Neuronal stem cell (in vitro differentiated cells): ENCODE results near the gene APOM.
A peak's percentile ranks its signal among the peaks of the same experiment; 100 is the strongest.

Experiments used
- DNase-seq: peaks from one replicate; pipeline ENCODE4 v3.0.0-alpha.2; 2013; ENCODE audit warnings: low spot score
- H2AFZ ChIP-seq: one replicate; pipeline ENCODE4 v1.6.1; 2013; ENCODE audit warnings: mild to moderate bottlenecking, low read length, inconsistent platforms
- H2AK5ac ChIP-seq: 2 replicates; pipeline ENCODE4 v1.6.1; 2013; ENCODE audit warnings: low read depth, mild to moderate bottlenecking, inconsistent platforms, low read length, moderate library complexity, mixed read lengths
- H2BK120ac ChIP-seq: 2 replicates; pipeline ENCODE4 v1.6.1; 2013; ENCODE audit warnings: low read depth, mild to moderate bottlenecking, inconsistent platforms, low read length, moderate library complexity, mixed read lengths
- H2BK12ac ChIP-seq: one replicate; pipeline ENCODE4 v1.6.1; 2013; ENCODE audit warnings: low read length, inconsistent platforms
- H2BK15ac ChIP-seq: 2 replicates; pipeline ENCODE4 v1.6.1; 2013; ENCODE audit warnings: mild to moderate bottlenecking, low read length, inconsistent platforms, mixed read lengths
- H2BK5ac ChIP-seq: one replicate; pipeline ENCODE4 v1.6.1; 2013; ENCODE audit warnings: inconsistent platforms, mild to moderate bottlenecking, low read length, moderate library complexity
- H3K14ac ChIP-seq: one replicate; pipeline ENCODE4 v1.6.1; 2013; ENCODE audit warnings: low read length, inconsistent platforms
- H3K18ac ChIP-seq: 2 replicates; pipeline ENCODE4 v1.6.1; 2013; ENCODE audit warnings: low read length, inconsistent platforms
- H3K23ac ChIP-seq: 2 replicates; pipeline ENCODE4 v1.6.1; 2013; ENCODE audit warnings: low read depth, mild to moderate bottlenecking, mixed read lengths, low read length, inconsistent platforms; ENCODE audit not compliant: poor library complexity
- H3K27ac ChIP-seq: replicated peaks from 3 replicates; pipeline ENCODE4 v1.5.1; 2013; ENCODE audit warnings: low read length, inconsistent platforms
- H3K27me3 ChIP-seq, 3 experiments: 2 replicates each; pipeline ENCODE4 v1.6.1; 2013; ENCODE audit warnings: low read length in 3 of 3, mild to moderate bottlenecking in 2 of 3, inconsistent platforms in 1 of 3, low read depth in 1 of 3, mixed read lengths in 1 of 3, moderate library complexity in 1 of 3; ENCODE audit not compliant: control insufficient read depth in 3 of 3, insufficient read depth in 3 of 3
- H3K36me3 ChIP-seq, 2 donors: replicated peaks in 1 of 2; 2 replicates each; pipeline ENCODE4 v1.6.1; 2013; ENCODE audit warnings: low read length in 2 of 2; ENCODE audit not compliant: control insufficient read depth in 2 of 2, insufficient read depth in 2 of 2
- H3K4ac ChIP-seq: 2 replicates; pipeline ENCODE4 v1.6.1; 2013; ENCODE audit warnings: inconsistent platforms, mild to moderate bottlenecking, low read length, moderate library complexity
- H3K4me1 ChIP-seq, 2 donors: 1 replicate in 1 of 2; 2 replicates in 1 of 2; pipeline ENCODE4 v1.6.1; 2013; ENCODE audit warnings: low read length in 2 of 2, low read depth in 1 of 2; ENCODE audit not compliant: control insufficient read depth in 2 of 2, insufficient read depth in 1 of 2
- H3K4me2 ChIP-seq: one replicate; pipeline ENCODE4 v1.6.1; 2013; ENCODE audit warnings: mild to moderate bottlenecking, low read length, inconsistent platforms; ENCODE audit not compliant: insufficient read depth, poor library complexity, severe bottlenecking
- H3K4me3 ChIP-seq, 2 donors: 2 replicates each; pipeline ENCODE4 v1.5.1; 2013; ENCODE audit warnings: low read length in 2 of 2, mild to moderate bottlenecking in 2 of 2, inconsistent platforms in 1 of 2, moderate library complexity in 1 of 2
- H3K79me1 ChIP-seq: one replicate; pipeline ENCODE4 v1.6.1; 2013; ENCODE audit warnings: low read depth, mild to moderate bottlenecking, inconsistent platforms, low read length, moderate library complexity
- H3K9ac ChIP-seq: one replicate; pipeline ENCODE4 v1.6.1; 2013; ENCODE audit warnings: mild to moderate bottlenecking, low read depth, low read length, inconsistent platforms; ENCODE audit not compliant: poor library complexity
- H3K9me3 ChIP-seq, 2 donors: replicated peaks in 1 of 2; 2 replicates each; pipeline versions ENCODE3 to v1.6.1; 2013; ENCODE audit warnings: low read length in 2 of 2, mild to moderate bottlenecking in 2 of 2, inconsistent platforms in 1 of 2, low read depth in 1 of 2, mixed read lengths in 1 of 2, moderate library complexity in 1 of 2; ENCODE audit not compliant: control insufficient read depth in 2 of 2, insufficient read depth in 1 of 2
- H4K8ac ChIP-seq: one replicate; pipeline ENCODE4 v1.6.1; 2013; ENCODE audit warnings: low read depth, mild to moderate bottlenecking, inconsistent platforms, low read length, moderate library complexity
- H4K91ac ChIP-seq: one replicate; pipeline ENCODE4 v1.6.1; 2013; ENCODE audit warnings: low read length, low read depth, mild to moderate bottlenecking, inconsistent platforms; ENCODE audit not compliant: poor library complexity
- WGBS, 2 donors: extraction: QIAGEN DNeasy Blood & Tissue Kit; methylation state at CpG; one replicate each; pipeline ENCODE4 v1.1.7; 2013; ENCODE audit warnings: missing lambda C conversion rate in 2 of 2, mixed read lengths in 1 of 2; ENCODE audit not compliant: insufficient read length in 2 of 2, insufficient replicate concordance in 1 of 2; ENCODE audit errors: extremely low coverage in 2 of 2; 5-methylcytosine and 5-hydroxymethylcytosine counted together

The APOM gene

DNA sequence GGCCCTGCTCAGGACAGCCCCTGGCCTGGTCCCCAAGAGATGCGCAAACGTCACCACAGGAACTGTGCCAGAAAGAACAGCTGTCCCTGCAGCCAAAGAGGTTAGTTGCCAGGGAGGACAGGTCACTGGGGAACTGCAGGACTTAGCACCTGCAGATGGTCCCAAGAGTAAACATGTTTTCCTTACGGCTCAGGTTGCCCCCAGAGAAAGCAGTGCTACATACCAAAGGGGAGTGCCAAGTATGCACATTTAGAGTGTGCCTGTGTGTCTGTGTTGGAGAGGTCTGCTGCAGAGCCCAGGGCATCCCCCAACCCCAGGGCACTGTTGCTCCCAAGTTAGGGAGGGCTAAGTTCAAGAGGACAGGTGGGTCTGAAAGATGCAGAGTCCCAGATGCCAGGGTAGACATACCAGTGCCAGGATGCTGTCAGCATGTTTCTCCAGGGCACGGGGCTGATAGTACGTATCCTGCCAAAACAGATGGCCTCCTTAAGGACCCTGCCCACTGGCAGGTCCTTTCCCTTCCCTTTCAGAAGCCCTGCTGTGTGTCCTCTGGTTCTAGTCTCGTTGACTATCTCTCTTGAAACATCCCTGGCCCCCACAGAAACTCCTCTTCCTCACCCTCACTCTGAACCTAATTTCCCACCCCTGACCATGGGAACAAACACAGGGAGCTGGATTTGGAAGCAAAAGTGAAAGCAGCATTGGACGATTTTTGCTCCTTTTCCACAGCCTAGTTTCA is 46.1 kb downstream of the APOM start:
- Histone ChIP-seq H2AFZ (peak overlapping the region; percentile 88), H3K4me1 (peaks cover 6 to 7% of the 10 kb centered on the region in 2 donors), H2BK120ac (no peak overlapping the region), H3K4me3 (peak overlapping the region; percentile 77 to 88), H4K8ac (no peak overlapping the region), H3K18ac (no peak overlapping the region), H3K9me3 (no peaks in the 10 kb centered on the region), H3K23ac (peak overlapping the region; percentile 6), H3K4ac (no peak overlapping the region), H2BK5ac (no peak overlapping the region), H3K14ac (no peak overlapping the region), H3K27ac (no peak overlapping the region), H3K9ac (peak overlapping the region; percentile 78), H3K36me3 (peaks cover 8 to 45% of the 10 kb centered on the region in 2 donors), H3K27me3 (no peaks in the 10 kb centered on the region), H2BK15ac (no peak overlapping the region), H2BK12ac (no peak overlapping the region), H4K91ac (no peak overlapping the region), H2AK5ac (no peak overlapping the region), H3K4me2 (peak overlapping the region; percentile 75), H3K79me1 (peaks cover 3% of the 10 kb centered on the region)
- WGBS, 2 donors: no CpG with 5 or more reads among the region's 7 CpGs
- no peak for DNase-seq

DNA sequence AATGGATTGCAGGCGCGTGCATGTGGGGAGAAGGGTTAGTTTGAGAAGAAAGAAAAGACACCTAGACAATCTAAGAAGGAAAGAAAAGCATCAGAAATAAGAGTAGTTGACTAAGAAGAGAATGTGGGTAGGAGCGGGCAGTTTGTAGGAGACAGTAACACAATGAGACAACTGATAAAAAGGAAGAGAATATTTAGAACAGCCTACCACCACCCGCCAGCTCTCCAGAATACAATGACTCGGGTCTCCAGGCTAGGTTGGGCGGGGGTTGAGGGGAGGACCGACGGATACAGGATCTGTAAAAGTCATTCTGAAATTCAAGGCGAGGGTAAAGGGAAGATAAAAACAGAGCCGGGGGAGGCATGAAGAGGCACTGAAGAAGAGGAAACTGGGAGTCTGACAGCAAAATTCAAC is 46.7 kb downstream of the APOM start:
- Histone ChIP-seq H4K8ac (no peak overlapping the region), H2BK15ac (peak overlapping the region; percentile 45), H4K91ac (no peak overlapping the region), H3K23ac (no peak overlapping the region), H3K27ac (peak overlapping the region; percentile 78), H3K4me1 (peaks cover 6 to 7% of the 10 kb centered on the region in 2 donors), H2AK5ac (no peak overlapping the region), H3K36me3 (peaks cover 8 to 40% of the 10 kb centered on the region in 2 donors), H2BK5ac (no peak overlapping the region), H3K27me3 (no peaks in the 10 kb centered on the region), H3K4me2 (peak overlapping the region; percentile 75), H3K9me3 (no peaks in the 10 kb centered on the region), H2AFZ (peak overlapping the region; percentile 88), H3K4me3 (peak overlapping the region; percentile 77 to 88), H3K14ac (no peak overlapping the region), H3K9ac (peak overlapping the region; percentile 51), H3K79me1 (peaks cover 3% of the 10 kb centered on the region), H2BK12ac (no peak overlapping the region), H3K4ac (no peak overlapping the region), H3K18ac (peak overlapping the region; percentile 95), H2BK120ac (no peak overlapping the region)
- no peak for DNase-seq
- WGBS, 2 donors: no CpG with 5 or more reads among the region's 10 CpGs

DNA sequence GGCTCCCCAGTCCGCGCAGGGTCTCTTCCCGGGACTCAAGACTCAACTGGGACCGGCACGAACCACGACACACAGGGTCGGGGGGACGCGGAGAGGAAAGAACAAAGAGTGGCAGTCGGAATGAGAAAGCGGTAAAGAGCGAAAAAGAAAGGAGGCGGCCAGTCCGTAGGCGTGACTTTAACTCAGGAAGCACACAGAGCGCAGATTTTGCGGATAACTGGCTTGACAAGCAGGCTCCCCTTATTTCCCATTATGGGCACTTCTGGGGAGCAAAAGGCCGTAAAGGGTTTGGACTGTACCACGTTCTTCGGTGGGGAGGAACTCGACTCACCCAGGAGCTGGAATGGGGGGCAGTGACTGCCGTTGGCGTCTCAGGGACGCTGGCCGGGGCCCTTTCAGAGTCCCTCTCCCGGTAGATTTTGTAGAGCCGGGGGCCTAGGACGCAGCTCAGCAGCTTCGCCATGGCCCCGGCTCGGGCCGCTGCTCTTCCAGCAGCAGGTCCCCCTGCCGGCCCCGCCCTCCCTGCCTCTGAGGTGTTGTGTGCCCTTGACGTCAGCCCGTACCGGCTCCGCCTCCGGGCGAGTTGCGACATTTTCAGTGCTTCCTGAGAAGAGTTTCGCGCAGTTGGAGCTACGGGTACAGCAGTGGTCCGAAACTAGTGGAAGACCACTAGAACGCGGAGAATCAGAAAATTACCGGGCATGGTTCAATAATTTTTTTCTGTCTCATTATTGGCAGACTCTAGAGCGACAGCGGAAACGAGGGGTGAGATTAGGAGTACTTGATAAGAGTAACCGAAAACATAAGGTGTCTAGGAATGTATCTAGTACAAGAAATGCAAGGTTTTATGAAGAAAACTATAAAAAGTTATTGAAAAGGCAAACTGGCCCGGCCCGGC is 47.4 kb downstream of the APOM start, which contains the start of gene ABHD16A:
Gene ABHD16A, minus strand, starts transcription at position 506 of the 898 bp plus-strand sequence. Its CDS starts 43 bp downstream, at position 463.
- no peak within 1 kb of the TSS for H4K8ac ChIP-seq
- peak within 1 kb of the TSS; percentile 63 for H3K14ac ChIP-seq
- WGBS, 2 donors: no CpG with 5 or more reads among the region's 54 CpGs

More for the DNA sequence above, 47.4 kb downstream of the APOM start, which contains the start of gene ABHD16A:
- H3K4me2 ChIP-seq: peak within 1 kb of the TSS; percentile 75
- H3K27ac ChIP-seq: peak within 1 kb of the TSS; percentile 78
- peak within 1 kb of the TSS; percentile 95 for H3K23ac ChIP-seq
- H4K91ac ChIP-seq: no peak within 1 kb of the TSS
- H3K9ac ChIP-seq: peak within 1 kb of the TSS; percentile 85
- peak within 1 kb of the TSS; percentile 88 for H2AFZ ChIP-seq
- peak within 1 kb of the TSS; percentile 95 for H3K18ac ChIP-seq
- no peaks in the 10 kb centered on the region for H3K27me3 ChIP-seq
- H2AK5ac ChIP-seq: peak within 1 kb of the TSS; percentile 82
- peak within 1 kb of the TSS; percentile 45 for H2BK15ac ChIP-seq
- peaks cover 6 to 7% of the 10 kb centered on the region in 2 donors for H3K4me1 ChIP-seq
- peak; percentile 93 for DNase-seq
- H3K4ac ChIP-seq: peak within 1 kb of the TSS; percentile 61
- no peaks in the 10 kb centered on the region for H3K9me3 ChIP-seq
- peaks cover 3% of the 10 kb centered on the region for H3K79me1 ChIP-seq
- H3K4me3 ChIP-seq: peak within 1 kb of the TSS; percentile 77 to 88
- H2BK12ac ChIP-seq: peak within 1 kb of the TSS; percentile 16
- no peak within 1 kb of the TSS for H2BK5ac ChIP-seq
- H3K36me3 ChIP-seq: peaks cover 5 to 34% of the 10 kb centered on the region in 2 donors
- peak within 1 kb of the TSS; percentile 24 for H2BK120ac ChIP-seq
